GM19328 (cell line): Measurements from ENCODE around the gene GTPBP6.
A peak's percentile ranks its signal among the peaks of the same experiment; 100 is the strongest.
"Not testable (repeated sequence)": the region's sequence is repeated elsewhere in the genome, so short reads cannot be mapped to it uniquely, and the experiment has no call there.

ENCODE experiments used
- ATAC-seq: cut with Tn5 transposase; IDR thresholded peaks from one replicate; pipeline ENCODE4 v1.9.1; 2021; ENCODE audit warnings: mild to moderate bottlenecking, moderate library complexity; ENCODE audit not compliant: unreplicated experiment

The GTPBP6 gene

DNA sequence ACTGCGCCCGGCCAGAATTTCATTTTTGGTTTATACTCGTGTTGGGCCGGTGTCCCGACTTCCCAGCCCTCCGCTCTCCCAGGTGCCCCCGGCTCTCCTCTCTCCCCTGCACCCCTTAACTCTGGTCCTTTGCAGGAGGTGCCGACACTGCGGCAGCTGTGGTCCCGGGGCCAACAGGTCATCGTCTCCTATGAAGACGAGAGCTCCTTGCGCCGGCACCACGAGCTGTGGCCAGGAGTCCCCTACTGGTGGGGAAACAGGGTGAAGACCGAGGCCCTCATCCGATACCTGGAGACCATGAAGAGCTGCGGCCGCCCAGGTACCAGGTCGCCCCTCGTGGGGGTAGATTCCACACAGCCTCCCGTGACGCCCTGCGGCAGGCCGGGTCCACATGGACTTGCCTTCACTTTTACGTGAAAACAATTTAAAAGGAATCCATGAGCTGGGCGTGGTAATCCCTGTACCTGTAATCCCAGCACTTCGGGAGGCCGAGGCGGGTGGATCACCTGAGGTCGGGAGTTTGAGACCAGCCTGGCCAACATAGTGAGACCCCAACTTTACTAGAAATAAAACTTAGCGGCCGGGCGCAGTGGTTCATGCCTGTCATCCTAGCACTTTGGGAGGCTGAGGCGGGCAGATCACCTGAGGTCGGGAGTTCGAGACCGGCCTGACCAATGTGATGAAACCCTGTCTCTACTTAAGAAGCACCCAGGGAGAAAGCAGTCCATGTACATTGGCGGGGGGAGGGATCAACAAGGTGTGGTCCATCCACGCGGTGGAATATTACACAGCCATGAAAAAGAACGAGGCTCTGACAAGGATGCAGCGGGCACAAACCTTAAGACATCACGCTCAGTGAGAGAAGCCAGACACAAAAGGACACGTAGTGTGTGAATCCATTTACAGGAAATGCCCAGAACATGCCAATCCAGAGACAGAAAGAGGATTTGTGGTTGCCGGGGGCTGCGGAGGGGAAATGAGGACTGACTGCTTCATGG, 25.4 kb downstream of the GTPBP6 start:
- ATAC-seq = no peak

DNA sequence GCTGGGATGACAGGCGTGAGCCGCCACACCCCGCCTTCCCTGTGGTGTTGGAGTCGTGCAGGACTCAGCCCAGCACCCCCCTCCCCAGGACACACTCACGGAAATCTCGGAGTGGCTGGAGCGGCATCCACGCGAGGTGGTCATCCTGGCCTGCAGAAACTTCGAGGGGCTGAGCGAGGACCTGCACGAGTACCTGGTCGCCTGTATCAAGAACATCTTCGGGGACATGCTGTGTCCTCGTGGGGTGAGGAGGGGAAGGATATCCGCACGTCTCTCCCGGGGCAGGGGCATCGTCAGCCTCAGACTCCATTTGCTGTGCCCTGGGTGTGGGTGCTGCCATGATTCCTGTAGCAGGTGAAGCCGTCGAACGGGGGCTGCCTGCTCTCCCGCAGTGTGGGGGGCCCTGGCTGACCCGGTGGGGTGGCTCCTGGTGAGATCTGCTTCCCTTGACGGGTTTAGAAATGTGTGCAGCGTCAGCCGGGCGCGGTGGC, 27.1 kb downstream of the GTPBP6 start:
- no peak for ATAC-seq

DNA sequence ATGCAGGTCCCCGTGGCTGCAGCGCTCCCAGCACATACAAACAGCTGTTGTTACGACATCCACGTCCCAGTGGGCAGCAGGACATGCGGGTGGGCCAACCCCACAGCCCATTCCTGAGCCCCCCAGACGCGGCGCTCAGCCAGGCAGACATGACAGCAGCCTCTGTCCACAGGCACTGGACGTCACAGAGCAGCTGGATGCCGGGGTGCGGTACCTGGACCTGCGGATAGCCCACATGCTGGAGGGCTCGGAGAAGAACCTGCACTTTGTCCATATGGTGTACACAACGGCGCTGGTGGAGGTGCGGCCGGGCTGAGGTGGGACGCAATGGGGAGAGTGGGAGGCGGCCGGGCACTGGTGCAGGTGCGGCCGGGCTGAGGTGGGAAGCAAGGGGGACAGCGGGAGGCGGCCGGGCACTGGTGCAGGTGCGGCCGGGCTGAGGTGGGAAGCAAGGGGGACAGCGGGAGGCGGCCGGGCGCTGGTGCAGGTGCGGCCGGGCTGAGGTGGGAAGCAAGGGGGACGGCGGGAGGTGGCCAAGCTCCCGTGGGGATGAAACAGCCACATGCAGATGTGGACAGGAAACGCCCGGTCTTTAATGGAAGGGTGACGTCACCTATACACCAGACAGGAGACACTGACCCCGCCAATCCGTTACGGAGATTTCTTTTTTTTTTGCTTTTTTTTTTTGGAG, 28.0 kb downstream of the GTPBP6 start:
- no peak for ATAC-seq

DNA sequence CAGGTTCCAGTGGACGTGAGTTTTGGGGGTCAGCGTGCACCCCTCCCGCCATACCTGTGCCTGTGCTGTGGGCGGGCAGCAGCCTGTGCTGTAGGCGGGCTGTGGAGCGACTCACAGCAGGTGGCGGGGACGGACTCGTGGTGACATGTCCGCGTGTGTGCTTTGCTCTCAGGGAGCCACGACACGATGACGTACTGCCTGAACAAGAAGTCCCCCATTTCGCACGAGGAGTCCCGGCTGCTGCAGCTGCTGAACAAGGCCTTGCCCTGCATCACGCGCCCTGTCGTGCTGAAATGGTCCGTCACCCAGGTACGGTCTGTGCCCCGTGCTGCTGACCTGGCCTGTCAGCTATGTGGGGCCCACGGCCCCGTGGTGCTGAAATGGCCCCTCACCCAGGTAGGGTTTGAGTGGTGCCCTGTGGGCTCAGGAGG, 30.0 kb downstream of the GTPBP6 start:
- no peak for ATAC-seq

- ATAC-seq = no peak
These were observed 30.9 kb downstream of the GTPBP6 start for GRCh38 chrX:287670-288069.

DNA sequence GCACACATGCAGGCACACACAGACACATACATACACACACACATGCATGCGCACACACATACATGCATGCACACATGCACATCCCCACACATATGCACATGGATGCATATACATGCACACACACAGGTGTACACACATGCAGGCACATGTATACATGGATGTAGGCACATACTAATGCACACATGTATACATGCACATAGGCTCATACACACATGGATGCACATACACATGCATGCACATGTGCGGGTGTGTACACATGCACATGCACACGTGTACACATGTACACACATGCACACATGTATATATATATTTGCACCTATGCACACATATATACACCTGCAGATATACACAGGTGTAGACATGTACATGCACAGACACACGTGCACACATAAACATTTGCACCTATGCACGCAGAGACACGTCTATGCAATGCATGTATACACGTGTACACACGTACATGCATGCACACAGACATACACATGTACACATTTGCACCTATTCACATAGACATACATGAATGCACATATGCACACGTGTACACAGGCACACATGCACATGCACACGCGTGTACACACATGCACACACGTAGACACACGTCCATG, 33.4 kb downstream of the GTPBP6 start:
- no peak for ATAC-seq

DNA sequence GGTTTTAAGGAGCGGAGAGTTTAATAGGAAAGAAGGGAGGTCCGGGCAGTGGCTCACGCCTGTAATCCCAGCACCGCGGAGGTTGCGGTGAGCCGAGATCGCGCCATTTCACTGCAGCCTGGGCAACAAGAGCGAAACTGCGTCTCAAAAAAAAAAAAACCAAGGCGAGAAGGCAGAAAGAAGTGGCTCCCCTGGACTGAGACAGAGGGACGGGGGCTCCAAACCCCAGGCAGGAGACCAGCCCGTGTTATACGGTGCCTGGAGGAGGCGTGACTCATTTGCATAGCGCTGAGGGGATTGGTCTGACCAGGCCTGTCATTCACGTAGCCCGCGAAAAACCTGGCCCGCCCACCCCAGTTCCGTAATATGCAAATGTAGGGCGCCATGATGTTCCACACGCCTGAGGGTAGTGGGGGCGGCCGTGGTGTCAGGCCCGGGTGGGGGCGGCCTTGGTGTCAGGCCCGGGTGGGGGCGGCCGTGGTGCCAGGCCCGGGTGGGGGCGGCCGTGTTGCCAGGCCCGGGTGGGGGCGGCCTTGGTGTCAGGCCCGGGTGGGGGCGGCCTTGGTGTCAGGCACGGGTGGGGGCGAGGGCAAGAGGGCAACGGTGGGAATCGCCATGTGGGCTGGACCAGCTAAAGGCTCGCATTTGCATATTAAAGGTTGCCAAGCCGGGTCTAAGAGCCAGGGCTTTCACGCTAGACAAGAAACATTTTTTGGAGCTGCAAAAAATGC, 35.3 kb downstream of the GTPBP6 start:
- ATAC-seq = peak; percentile 100

DNA sequence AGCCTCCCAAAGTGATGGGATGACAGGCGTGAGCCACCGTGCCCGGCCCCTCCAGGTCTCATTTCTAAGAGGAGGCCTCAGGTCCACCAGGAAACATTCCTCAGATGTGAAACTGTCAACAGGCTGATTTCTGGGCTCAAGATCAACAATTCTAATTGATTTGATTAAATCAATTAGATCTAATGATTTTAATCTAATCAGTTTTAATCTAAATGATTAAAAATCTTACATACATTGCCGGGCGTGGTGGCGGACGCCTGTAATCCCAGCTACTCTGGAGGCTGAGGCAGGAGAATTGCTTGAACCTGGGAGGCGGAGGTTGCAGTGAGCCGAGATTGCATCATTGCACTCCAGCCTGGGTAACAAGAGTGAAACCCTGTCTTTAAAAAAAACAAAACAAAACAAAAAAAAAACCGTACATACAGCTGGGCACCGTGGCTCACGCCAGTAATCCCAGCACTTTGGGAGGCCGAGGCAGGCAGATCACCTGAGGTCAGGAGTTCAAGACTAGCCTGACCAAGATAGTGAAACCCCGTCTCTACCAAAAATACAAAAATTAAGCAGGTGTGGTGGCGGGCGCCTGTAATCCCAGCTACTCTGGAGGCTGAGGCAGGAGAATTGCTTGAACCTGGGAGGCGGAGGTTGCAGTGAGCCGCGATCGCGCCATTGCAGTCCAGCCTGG, 36.5 kb downstream of the GTPBP6 start:
- not testable (repeated sequence) for ATAC-seq

GRCh38 chrX:281166-281999, 37.2 kb downstream of the GTPBP6 start, which contains the start of gene PLCXD1:
Gene PLCXD1, plus strand, starts transcription at chrX:281381. Its CDS starts 2,807 bp downstream, at chrX:284188.
- no peak for ATAC-seq

- not testable (repeated sequence) for ATAC-seq
These were observed 37.9 kb downstream of the GTPBP6 start for GRCh38 chrX:280722-281121.

DNA sequence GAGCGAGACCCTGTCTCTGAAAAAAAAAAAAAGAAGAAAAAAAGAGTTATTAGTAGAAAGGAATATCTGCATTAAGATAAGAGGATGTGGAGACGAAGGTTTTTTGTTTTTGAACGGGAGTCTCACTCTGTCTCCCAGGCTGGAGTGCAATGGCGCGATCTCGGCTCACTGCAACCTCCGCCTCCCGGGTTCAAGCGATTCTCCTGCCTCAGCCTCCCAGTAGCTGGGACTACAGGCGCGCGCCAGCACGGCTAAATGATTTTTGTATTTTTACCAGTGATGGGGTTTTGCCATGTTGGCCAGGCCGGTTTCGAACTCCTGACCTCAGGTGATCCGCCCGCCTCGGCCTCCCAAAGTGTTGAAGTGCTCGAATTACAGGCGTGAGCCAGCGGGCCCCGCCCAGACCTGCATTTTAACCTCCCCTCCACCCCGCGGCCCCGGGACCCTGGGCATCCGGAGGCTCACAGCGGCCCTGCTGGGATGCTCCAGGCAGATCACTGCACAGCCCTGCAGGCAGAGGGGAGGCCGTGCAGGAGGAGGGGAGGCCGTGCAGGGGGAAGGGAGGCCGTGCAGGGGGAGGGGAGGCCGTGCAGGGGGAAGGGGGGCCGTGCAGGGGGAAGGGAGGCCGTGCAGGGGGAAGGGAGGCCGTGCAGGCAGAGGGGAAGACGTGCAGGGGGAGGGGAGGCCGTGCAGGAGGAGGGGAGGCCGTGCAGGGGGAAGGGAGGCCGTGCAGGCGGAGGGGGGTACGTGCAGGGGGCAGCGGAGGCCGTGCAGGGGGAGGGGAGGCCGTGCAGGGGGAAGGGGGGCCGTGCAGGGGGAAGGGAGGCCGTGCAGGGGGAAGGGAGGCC, 38.6 kb downstream of the GTPBP6 start:
- ATAC-seq = not testable (repeated sequence)

GRCh38 chrX:276581-277201, 41.9 kb downstream of the GTPBP6 start:
- peak; percentile 27 for ATAC-seq

GRCh38 chrX:275967-276580, 42.5 kb downstream of the GTPBP6 start:
- ATAC-seq = peak; percentile 83

- ATAC-seq = peak; percentile 22
These were observed 43.1 kb downstream of the GTPBP6 start for GRCh38 chrX:275476-275966.

DNA sequence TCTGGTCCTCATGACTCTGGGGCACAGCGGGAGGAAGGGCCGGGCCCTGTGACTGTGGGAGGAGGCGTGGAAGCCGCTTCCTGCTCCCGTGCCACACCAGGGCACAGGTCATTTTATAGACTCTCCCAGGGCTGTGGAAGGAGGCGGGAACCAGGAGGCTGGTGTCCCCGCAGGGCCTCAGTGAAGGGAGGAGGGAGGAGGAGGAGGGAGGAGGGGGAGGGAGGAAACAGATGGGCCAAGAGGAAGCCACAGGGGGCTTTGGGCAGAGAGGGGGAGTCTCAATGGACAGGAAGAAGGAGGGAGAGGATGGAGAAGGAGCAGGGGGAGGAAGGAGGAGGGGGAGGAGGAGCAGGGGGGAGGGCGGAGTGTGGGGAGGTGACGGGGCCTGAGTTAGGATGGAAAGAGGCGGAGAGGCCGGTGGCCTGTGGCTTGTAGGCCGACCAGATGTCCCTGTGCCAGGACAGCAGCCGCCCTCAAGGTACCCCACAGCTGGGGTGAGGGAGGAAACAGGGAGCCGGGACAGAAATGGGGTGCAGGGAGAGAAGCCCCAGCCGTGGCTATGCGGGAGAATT, 43.6 kb downstream of the GTPBP6 start:
- ATAC-seq = no peak

GRCh38 chrX:270848-271367, 47.7 kb downstream of the GTPBP6 start:
- no peak for ATAC-seq
